ENCODE results near the gene GON4L.
"Not testable (repeated sequence)": the region's sequence is repeated elsewhere in the genome, so short reads cannot be mapped to it uniquely, and the experiment has no call there.

Gene GON4L

GRCh38 chr1:155867766-155868165, 10.8 kb upstream of the GON4L start:
- DNase-seq, result no peak

- DNase-seq, result no peak
Observed at GRCh38 chr1:155864393-155864792, 7.4 kb upstream of the GON4L start.

GRCh38 chr1:155861896-155862295, 4.9 kb upstream of the GON4L start:
- no peak for DNase-seq

DNA sequence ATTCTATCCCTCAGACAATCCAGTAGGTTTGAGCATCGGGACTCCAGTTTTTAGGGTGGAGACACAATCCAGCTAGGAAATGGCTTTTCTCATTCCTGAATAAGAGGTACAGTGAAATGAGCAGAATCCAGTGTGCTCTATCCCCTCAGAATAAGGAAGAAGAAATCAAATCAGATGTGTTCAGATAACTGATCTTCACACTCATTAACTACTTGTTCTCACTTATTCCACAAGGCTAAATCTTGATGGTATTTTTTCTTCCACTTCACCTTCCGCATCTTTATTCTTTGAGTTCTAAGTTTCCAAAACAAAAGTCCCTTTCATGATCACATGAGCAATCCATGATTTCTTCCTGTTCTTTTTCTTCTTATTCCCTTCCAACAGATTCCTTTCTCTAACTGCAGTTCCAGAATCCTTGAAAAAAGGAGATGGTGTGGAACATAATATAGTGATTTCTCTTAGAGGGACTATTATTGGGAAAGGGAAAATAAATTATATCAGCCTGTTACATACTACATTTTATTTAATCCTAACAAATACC, 4.0 kb upstream of the GON4L start:
- no peak for DNase-seq

DNA sequence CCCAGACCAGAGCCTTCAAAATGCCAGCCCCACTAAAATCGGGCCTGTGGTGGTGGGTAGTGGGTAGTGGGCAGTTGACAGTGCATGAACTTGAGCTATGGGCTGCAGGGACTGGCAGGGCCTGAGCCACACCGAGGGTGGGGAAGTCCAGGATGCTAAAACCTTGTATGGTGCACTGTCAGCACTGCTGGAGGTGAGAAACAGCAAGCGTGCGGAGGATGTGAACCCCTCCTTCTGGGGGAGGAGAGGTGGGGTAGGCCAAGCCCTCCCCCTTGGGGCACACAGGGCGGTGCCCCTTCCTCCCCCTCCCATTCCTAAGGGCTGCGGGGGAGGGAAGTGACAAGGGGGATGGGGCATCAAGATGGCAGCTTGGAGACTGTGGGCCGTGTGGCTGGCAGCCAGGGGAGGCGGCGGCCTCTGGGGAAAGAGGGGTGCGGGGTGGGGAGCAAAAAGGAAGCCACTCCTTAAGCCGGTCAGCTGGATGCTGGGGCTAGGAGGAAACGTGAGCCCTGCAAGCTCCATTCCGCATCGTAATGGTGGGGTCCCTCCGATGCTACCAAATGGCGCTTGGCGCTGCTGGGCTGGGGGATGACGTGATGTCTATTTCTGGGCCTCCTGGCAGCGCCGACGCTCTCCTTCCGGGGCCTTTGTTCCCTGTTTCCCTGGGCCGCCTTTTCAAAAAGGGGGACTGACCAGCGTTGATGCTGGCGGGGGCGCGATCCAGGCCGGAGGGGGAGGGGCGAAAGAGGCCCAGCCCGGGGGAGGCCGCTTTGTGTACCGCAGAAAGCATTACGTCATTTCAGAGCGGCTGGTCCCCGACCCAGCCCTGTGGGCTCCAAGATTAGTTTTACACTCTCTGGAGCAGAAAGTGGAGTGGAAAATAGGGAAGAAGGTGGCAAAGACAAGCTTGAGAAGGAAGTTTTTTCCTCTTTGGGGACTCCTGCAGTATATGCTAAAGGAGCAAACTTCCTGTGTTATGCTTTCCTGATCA, 3.2 kb upstream of the GON4L start:
- DNase-seq, result peak; percentile 95 to 96

- DNase-seq, result peak; percentile 100
Observed at GRCh38 chr1:155859234-155859829, 2.3 kb upstream of the GON4L start, which contains the start of gene SYT11. Gene SYT11 (plus strand): TSS chr1:155859567. CDS start chr1:155859762, 195 bp downstream.

- DNase-seq, result no peak
Observed at GRCh38 chr1:155858800-155859233, 1.8 kb upstream of the GON4L start.

GRCh38 chr1:155856257-155856974, 598 bp downstream of the GON4L start:
- no peak for DNase-seq

- no peak for DNase-seq
Observed at GRCh38 chr1:155850345-155850744, 6.7 kb downstream of the GON4L start.

DNA sequence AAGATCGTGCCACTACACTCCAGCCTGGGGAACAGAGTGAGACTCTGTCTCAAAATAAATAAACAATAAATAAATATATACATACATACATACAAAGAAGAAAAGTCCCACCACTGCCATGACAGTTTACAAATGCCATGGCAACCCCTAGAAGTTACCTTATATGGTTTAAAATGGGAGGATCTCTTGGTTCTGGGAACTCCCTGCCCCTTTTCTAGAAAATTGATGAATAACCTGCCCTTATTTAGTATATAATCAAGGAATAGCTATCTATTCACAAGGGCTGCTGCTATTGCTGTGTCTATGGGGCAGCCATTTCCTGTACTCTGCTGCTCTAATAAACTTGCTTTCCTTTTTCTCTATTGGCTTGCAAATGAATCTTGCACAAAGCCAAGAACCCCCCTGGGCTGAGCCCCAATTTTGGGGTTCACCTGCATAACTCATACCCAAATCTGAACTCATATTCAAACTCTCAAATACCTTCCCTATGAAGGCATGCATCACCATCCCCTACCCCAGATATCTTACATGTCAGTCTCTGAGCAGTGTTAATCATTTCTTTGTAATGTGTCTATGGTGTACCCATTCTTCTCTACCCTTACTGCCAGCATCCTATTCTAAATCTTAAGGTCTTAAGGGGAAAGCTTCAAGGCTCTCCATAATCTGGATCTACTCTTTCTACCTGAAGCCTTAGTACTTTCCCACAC, 9.0 kb downstream of the GON4L start:
- no peak for DNase-seq

- DNase-seq, result no peak
Observed at GRCh38 chr1:155844860-155845421, 12.1 kb downstream of the GON4L start.

DNA sequence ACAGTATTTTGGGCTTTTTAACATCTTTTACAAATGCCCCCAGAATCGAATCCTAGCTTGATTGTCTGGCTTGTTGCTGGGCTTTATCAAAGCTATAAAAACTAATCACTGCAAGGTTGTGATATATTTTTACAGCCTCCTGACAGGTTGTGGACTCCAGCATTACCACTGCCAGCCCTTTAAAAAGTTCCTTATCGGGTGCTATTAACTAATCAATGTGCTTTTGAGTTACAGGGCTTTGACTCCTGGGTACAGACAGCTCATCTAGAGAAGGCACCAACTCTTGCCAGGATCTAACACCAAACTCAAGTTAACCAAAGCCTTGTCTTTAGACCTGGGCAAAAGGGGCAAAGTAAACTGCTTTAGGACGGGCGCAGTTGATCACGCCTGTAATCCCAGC, 16.6 kb downstream of the GON4L start:
- no peak for DNase-seq

- no peak for DNase-seq
Observed at GRCh38 chr1:155835548-155835947, 21.5 kb downstream of the GON4L start.

DNA sequence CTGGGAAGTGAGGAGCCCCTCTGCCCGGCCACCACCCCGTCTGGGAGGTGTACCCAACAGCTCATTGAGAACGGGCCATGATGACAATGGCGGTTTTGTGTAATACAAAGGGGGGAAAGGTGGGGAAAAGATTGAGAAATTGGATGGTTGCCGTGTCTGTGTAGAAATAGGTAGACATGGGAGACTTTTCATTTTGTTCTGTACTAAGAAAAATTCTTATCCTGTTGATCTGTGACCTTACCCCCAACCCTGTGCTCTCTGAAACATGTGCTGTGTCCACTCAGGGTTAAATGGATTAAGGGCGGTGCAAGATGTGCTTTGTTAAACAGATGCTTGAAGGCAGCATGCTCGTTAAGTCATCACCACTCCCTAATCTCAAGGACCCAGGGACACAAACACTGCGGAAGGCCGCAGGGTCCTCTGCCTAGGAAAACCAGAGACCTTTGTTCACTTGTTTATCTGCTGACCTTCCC, 22.1 kb downstream of the GON4L start:
- DNase-seq, result not testable (repeated sequence)

DNA sequence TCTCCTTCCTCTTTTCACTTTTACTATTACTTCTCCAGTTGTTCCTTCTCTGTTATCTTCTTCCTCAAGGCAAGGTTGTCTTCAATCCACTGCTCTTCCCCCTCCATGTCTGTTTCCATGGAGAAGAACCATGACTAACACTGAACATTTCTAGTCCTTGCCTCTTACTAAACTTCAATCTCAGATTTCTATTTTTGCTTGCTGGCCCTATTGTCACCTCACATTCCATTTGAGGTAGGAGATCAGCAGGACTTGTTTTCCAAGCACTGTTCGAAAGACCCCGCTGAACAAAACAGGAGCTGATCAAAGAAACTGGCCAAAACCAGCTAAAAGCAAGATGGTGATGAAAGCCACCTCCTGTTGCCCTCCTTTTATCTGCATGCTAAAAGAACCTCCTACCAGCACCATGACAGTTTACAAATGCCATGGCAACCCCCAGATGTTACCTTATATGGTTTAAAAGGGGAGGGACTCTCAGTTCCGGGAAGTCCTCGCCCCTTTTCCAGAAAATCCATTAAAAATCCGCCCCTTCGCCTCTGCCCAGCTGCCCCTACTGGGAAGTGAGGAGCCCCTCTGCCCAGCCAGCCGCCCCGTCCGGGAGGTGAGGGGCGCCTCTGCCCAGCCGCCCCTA, 22.6 kb downstream of the GON4L start:
- no peak for DNase-seq

DNA sequence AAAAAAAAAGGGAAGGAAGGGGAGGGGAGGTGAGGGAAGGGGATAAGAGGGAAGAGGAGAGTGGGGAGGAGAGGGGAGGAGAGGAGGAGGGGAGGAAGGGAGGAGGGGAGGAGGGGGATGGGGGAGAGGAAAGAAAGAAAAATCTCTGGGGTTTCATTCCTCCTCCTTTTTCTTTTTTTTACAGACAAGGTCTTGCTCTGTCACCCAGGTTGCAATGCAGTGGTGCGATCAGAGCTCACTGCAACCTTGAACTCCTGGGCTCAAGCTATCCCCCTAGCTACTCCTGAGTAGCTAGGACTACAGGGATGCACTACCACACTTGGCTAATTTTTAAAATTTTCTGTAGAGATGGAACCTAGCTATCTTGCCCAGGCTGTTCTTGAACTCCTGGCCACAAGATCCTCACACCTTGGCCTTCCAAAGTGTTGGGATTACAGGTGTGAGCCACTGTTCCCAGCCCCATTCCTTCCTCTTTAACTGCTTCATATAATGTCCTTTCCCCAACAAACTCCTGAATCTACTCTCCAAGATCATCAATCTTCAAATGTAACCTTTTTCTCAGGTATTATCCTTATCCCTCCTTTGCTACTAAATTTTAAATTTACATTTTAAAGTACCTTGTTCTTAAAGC, 23.2 kb downstream of the GON4L start:
- no peak for DNase-seq

GRCh38 chr1:155831279-155831976, 25.6 kb downstream of the GON4L start:
- DNase-seq, result no peak

DNA sequence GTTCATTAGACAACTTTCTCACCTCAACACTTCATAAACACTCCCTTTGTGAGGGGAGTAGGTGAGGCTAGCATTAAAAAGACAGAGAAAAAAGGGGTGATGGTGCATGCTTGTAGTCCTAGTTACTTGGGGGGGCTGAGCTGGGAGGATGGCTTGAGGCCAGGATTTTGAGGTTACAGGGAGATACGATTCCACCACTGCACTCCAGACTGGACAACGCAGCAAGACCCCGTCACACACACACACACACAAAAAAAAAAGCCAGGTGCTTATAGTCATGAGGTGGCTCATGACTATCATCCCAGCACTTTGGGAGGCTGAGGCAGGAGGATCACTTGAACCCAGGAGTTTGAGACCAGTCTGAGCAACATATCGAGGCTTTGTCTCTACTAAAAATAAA, 29.6 kb downstream of the GON4L start:
- no peak for DNase-seq

- DNase-seq, result no peak
Observed at GRCh38 chr1:155816351-155816750, 40.7 kb downstream of the GON4L start.

DNA sequence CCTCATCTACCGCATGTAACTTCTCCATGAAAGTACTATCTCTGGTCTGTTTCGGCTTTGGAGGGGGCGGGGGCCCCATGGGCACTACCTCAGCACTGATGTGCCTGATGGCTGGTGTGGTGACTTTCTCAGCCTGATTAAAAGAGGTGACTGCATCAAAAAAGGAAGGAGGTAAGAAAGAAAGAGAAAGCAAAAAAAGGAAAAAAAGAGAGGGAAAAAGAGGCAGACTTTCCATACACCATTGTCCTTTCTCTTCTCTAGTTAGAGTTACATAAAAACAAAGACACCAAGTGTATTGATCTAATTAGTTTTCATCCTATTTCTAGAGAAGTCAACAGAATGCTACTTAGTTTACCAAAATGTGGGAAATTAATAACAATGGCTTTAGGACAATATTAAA, 43.3 kb downstream of the GON4L start:
- DNase-seq, result no peak

Data from SHP77 (cell line).